Measurements from ENCODE around the gene PCSK9. TPM values are rescaled to one million over a fixed set of nuclear protein-coding genes. Genes with fewer than 3 reads are reported as not detected.
A peak's percentile ranks its signal among the peaks of the same experiment; 100 is the strongest.

The PCSK9 gene
- polyA plus RNA-seq, 2 of the 4 experiments (the other 2 are of a cell fraction): 1.7 to 7.3 TPM

DNA sequence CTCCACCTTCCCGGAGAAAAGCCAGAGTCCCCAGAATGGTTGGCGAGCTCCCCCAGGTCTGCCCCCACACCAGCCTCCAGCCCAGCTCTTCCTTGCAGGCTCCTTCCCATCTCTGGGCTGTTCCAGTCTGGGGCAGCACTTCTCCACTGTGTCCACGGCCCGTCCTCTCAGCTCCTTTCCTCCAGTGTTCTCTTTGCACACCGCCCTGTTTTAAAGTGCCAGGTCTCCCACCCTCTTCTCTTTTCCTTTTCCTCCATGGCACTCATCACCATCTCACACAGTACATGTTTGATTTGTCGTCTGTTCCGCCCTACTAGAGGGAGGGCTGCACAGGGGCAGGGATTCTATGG is 6.1 kb upstream of the PCSK9 start:
- no peak for FAIRE-seq
- H3K4me3 ChIP-seq: no peak overlapping the region
- H3K27ac ChIP-seq: no peak overlapping the region
- no peak overlapping the region for H3K4me2 ChIP-seq
- DNase-seq (ENCODE audit: low read depth in 1 of 2, low spot score in 1 of 2): no peak
- H3K4me1 ChIP-seq: peaks cover 11% of the 10 kb centered on the region
- no peaks in the 10 kb centered on the region for H3K9me3 ChIP-seq
- no peak for ATAC-seq
- CTCF ChIA-PET: interaction anchor here (1.0 to 4.3 kb wide), 3 partner anchors 11 to 83 kb away, joined by 3 to 25 read pairs (median 4); no protein-coding TSS in a partner anchor
- 78% methylated on average over 7 of the region's 7 CpGs for WGBS (ENCODE audit: missing lambda C conversion rate)
- TF ChIP-seq, protein P1, sequence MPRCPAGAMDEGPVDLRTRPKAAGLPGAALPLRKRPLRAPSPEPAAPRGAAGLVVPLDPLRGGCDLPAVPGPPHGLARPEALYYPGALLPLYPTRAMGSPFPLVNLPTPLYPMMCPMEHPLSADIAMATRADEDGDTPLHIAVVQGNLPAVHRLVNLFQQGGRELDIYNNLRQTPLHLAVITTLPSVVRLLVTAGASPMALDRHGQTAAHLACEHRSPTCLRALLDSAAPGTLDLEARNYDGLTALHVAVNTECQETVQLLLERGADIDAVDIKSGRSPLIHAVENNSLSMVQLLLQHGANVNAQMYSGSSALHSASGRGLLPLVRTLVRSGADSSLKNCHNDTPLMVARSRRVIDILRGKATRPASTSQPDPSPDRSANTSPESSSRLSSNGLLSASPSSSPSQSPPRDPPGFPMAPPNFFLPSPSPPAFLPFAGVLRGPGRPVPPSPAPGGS (IDR thresholded peaks at IDR 0.05): no peak
- TF ChIP-seq ZFP36 (IDR thresholded peaks at IDR 0.05; ENCODE audit: borderline replicate concordance, partially characterized antibody) (no peak), POLR2AphosphoS2 (conservative IDR thresholded peaks at IDR 0.05; ENCODE audit: low read length) (no peak)
- POLR2A ChIA-PET: no interaction called here

DNA sequence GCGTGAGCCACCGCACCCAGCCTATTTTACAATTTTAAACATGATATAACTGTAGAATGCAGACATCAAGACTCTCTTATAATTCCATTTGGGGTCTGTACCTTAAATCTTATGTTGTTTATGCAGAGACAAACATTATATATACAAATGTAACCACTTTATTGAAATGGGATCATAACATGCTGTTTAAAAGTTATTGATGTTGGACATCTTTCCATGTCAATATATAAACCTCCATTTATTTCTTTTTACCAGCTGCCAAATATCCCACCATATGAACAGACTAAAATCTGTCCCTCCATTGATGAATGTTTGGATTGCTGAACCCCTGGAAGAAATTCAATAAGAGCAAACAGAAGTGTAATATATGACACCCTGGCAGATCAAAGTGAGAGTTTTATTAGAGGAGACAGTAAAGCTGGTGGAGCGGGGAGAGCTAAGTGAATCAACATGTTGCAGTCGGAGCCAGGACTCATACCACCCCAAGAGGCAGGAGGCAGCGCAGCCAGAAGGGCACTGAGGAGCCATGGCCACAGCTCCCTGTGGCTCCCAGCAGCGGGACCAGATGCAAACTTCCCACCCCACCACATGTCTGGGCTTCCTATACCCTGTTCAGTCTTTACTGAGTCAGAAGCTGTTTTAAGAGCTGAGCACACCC is 4.7 kb upstream of the PCSK9 start:
- WGBS (ENCODE audit: missing lambda C conversion rate): 94% methylated on average over 6 of the region's 6 CpGs
- DNase-seq (ENCODE audit: low read depth in 1 of 2, low spot score in 1 of 2) (no peak), ATAC-seq (no peak), FAIRE-seq (no peak)
- no peak overlapping the region for H3K4me2 ChIP-seq
- no peak overlapping the region for H3K27ac ChIP-seq
- TF ChIP-seq HOXA7 (CRISPR knock-in tag; IDR thresholded peaks at IDR 0.05) (no peak), CBX2 (IDR thresholded peaks at IDR 0.05; ENCODE audit: borderline replicate concordance, low read depth) (no peak), FOXS1 (CRISPR knock-in tag; IDR thresholded peaks at IDR 0.05) (no peak)
- TF ChIP-seq, protein P2, sequence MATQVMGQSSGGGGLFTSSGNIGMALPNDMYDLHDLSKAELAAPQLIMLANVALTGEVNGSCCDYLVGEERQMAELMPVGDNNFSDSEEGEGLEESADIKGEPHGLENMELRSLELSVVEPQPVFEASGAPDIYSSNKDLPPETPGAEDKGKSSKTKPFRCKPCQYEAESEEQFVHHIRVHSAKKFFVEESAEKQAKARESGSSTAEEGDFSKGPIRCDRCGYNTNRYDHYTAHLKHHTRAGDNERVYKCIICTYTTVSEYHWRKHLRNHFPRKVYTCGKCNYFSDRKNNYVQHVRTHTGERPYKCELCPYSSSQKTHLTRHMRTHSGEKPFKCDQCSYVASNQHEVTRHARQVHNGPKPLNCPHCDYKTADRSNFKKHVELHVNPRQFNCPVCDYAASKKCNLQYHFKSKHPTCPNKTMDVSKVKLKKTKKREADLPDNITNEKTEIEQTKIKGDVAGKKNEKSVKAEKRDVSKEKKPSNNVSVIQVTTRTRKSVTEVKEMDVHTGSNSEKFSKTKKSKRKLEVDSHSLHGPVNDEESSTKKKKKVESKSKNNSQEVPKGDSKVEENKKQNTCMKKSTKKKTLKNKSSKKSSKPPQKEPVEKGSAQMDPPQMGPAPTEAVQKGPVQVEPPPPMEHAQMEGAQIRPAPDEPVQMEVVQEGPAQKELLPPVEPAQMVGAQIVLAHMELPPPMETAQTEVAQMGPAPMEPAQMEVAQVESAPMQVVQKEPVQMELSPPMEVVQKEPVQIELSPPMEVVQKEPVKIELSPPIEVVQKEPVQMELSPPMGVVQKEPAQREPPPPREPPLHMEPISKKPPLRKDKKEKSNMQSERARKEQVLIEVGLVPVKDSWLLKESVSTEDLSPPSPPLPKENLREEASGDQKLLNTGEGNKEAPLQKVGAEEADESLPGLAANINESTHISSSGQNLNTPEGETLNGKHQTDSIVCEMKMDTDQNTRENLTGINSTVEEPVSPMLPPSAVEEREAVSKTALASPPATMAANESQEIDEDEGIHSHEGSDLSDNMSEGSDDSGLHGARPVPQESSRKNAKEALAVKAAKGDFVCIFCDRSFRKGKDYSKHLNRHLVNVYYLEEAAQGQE (IDR thresholded peaks at IDR 0.05): no peak
- POLR2A ChIA-PET: no interaction called here
- H3K4me1 ChIP-seq: peaks cover 19% of the 10 kb centered on the region
- H3K9me3 ChIP-seq: no peaks in the 10 kb centered on the region
- H3K4me3 ChIP-seq: no peak overlapping the region
- CTCF ChIA-PET: interaction anchor here (0.6 to 4.3 kb wide), 3 partner anchors 13 to 63 kb away, joined by 3 to 25 read pairs (median 3); no protein-coding TSS in a partner anchor

DNA sequence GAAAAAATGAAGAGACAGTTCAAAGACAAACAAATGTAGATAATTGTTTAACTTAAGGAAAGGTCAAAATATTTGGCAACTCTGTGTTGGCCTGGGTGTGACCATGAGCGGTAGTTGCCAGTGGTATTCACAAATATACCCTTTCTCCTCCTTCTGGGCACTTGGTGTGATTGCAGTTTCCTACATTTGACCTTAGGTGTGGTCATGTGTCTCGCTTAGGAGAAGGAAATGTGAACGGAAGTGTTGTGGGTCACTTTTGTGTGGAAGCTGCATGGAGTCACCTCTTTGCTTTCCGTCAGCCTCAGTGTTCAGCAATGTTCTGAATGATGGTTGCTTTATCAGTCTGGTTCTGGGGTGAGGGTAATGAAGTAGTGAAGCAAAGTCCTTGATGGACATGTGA is 3.4 kb upstream of the PCSK9 start:
- Histone ChIP-seq H3K9me3 (no peaks in the 10 kb centered on the region), H3K27ac (no peak overlapping the region), H3K4me1 (peaks cover 24% of the 10 kb centered on the region), H3K4me3 (no peak overlapping the region), H3K4me2 (peak overlapping the region; percentile 40; the same call in 1 of the 3 replicates)
- WGBS (ENCODE audit: missing lambda C conversion rate): 25% methylated on average over 4 of the region's 4 CpGs
- ATAC-seq (peak in 1 of 2 experiments; percentile 29; a peak in 3 of 6 replicates), DNase-seq (ENCODE audit: low read depth in 1 of 2, low spot score in 1 of 2) (peak; percentile 55 to 60), FAIRE-seq (no peak)
- POLR2A ChIA-PET: no interaction called here
- CTCF ChIA-PET: interaction anchor here (0.8 to 4.3 kb wide), 2 partner anchors 13 to 14 kb away, joined by 3 to 25 read pairs; no protein-coding TSS in a partner anchor
- TF ChIP-seq HOXB13 (CRISPR knock-in tag; IDR thresholded peaks at IDR 0.05; ENCODE audit: low read depth) (no peak), KDM5A (IDR thresholded peaks at IDR 0.05) (no peak), CBX8 (IDR thresholded peaks at IDR 0.05) (no peak), POLR2AphosphoS2 (conservative IDR thresholded peaks at IDR 0.05; ENCODE audit: low read length) (no peak), POLR2A (IDR thresholded peaks at IDR 0.05; ENCODE audit: low read length) (no peak), FOXS1 (CRISPR knock-in tag; IDR thresholded peaks at IDR 0.05) (no peak), ZSCAN20 (CRISPR knock-in tag; IDR thresholded peaks at IDR 0.05) (no peak)
- TF ChIP-seq, protein P3, sequence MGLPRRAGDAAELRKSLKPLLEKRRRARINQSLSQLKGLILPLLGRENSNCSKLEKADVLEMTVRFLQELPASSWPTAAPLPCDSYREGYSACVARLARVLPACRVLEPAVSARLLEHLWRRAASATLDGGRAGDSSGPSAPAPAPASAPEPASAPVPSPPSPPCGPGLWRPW (IDR thresholded peaks at IDR 0.05): no peak

All from A549 (cell line).